Loucy (cell line): Measurements from ENCODE around the gene PKD1.

Source experiments
- H2AFZ ChIP-seq: fragments of 200-600 bp; sonication (generic); 2 replicates; pipeline ENCODE4 v1.6.0; 2016; ENCODE audit warnings: antibody characterized with exemption, mild to moderate bottlenecking, low read length, moderate library complexity
- H3F3A ChIP-seq: fragments of 200-600 bp; 2 replicates; pipeline ENCODE4 v1.6.0; 2016; ENCODE audit warnings: antibody characterized with exemption, low read depth, mild to moderate bottlenecking
- H3K27me3 ChIP-seq: fragments of 200-600 bp; sonication (generic); 2 replicates; pipeline ENCODE4 v1.6.1; 2014; ENCODE audit warnings: low read length, mild to moderate bottlenecking; ENCODE audit not compliant: insufficient read depth, poor library complexity, severe bottlenecking
- H3K36me3 ChIP-seq: fragments of 200-600 bp; sonication (generic); 2 replicates; pipeline ENCODE4 v1.6.1; 2016; ENCODE audit warnings: low read length; ENCODE audit not compliant: insufficient read depth
- H3K4me1 ChIP-seq: fragments of 200-600 bp; sonication (generic); 2 replicates; pipeline ENCODE4 v1.5.1; 2014; ENCODE audit warnings: low read length, mild to moderate bottlenecking; ENCODE audit not compliant: insufficient read depth, poor library complexity, severe bottlenecking
- H3K4me2 ChIP-seq: fragments of 200-600 bp; sonication (generic); 2 replicates; pipeline ENCODE4 v1.6.0; 2014; ENCODE audit warnings: antibody characterized with exemption, low read length, low read depth, mild to moderate bottlenecking; ENCODE audit not compliant: poor library complexity, severe bottlenecking
- H3K4me3 ChIP-seq: fragments of 200-600 bp; sonication (generic); 2 replicates; pipeline ENCODE4 v1.5.1; 2014; ENCODE audit warnings: low read length, mild to moderate bottlenecking, mixed read lengths; ENCODE audit not compliant: poor library complexity, severe bottlenecking
- H3K79me2 ChIP-seq: fragments of 200-600 bp; sonication (generic); 2 replicates; pipeline ENCODE4 v1.6.1; 2014; ENCODE audit warnings: low read length; ENCODE audit not compliant: insufficient read depth
- H3K9ac ChIP-seq: fragments of 200-600 bp; sonication (generic); 2 replicates; pipeline ENCODE4 v1.6.0; 2014; ENCODE audit warnings: mild to moderate bottlenecking, low read depth, low read length, moderate library complexity; ENCODE audit not compliant: poor library complexity, severe bottlenecking
- H3K9me2 ChIP-seq: fragments of 200-600 bp; sonication (generic); replicated peaks from 2 replicates; pipeline ENCODE4 v1.6.1; 2016; ENCODE audit warnings: low read depth, low read length, mixed read lengths
- H3K9me3 ChIP-seq: fragments of 200-600 bp; sonication (generic); 2 replicates; pipeline ENCODE4 v1.6.1; 2014; ENCODE audit warnings: mild to moderate bottlenecking, antibody characterized with exemption, low read length, low read depth; ENCODE audit not compliant: insufficient read depth
- H4K20me1 ChIP-seq: fragments of 200-600 bp; sonication (generic); 2 replicates; pipeline ENCODE4 v1.6.0; 2014; ENCODE audit warnings: antibody characterized with exemption, low read length, mild to moderate bottlenecking; ENCODE audit not compliant: insufficient read depth, poor library complexity, severe bottlenecking
- EZH2phosphoT487 ChIP-seq: fragments of 200-600 bp; IDR thresholded peaks from 2 replicates; pipeline ENCODE4 v1.6.1; 2018; ENCODE audit warnings: antibody characterized with exemption, mild to moderate bottlenecking, moderate library complexity, borderline replicate concordance
- TF ChIP-seq, protein P1 (sequence below): fragments of 200-600 bp; sonication (generic); conservative IDR thresholded peaks from 2 replicates; pipeline ENCODE4 v1.5.1; 2014; ENCODE audit warnings: mild to moderate bottlenecking, antibody characterized with exemption, low read length

The PKD1 gene

DNA sequence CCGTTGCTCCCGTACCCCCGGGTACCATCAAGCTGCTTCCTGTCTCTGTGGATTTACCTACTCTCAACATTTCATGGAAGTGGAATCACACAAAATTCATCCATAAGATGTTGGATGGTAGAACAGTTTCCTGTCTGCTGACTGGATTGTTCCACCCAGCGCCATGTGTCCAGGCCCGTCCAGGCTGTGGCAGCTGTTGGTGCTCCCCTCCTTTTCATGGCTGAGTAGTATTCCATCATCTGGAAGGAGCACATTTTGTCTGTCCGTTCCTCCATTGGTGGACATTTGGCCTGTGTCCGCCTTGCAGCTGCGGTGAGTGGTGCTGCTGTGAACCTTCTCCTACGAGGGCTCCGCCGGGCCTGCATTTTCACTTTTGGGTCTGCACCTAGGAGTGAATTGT is 69.6 kb downstream of the PKD1 start:
- no peaks in the 10 kb centered on the region for H3K79me2 ChIP-seq
- H4K20me1 ChIP-seq, result no peaks in the 10 kb centered on the region
- H3F3A ChIP-seq, result no peaks in the 10 kb centered on the region
- no peaks in the 10 kb centered on the region for H3K4me1 ChIP-seq
- no peaks in the 10 kb centered on the region for H3K36me3 ChIP-seq
- H3K9me2 ChIP-seq, result no peaks in the 10 kb centered on the region
- H3K9me3 ChIP-seq, result no peaks in the 10 kb centered on the region
- no peak overlapping the region for H3K4me2 ChIP-seq
- no peak overlapping the region for H3K4me3 ChIP-seq
- H2AFZ ChIP-seq, result no peak overlapping the region
- H3K9ac ChIP-seq, result no peak overlapping the region
- TF ChIP-seq, protein P1, sequence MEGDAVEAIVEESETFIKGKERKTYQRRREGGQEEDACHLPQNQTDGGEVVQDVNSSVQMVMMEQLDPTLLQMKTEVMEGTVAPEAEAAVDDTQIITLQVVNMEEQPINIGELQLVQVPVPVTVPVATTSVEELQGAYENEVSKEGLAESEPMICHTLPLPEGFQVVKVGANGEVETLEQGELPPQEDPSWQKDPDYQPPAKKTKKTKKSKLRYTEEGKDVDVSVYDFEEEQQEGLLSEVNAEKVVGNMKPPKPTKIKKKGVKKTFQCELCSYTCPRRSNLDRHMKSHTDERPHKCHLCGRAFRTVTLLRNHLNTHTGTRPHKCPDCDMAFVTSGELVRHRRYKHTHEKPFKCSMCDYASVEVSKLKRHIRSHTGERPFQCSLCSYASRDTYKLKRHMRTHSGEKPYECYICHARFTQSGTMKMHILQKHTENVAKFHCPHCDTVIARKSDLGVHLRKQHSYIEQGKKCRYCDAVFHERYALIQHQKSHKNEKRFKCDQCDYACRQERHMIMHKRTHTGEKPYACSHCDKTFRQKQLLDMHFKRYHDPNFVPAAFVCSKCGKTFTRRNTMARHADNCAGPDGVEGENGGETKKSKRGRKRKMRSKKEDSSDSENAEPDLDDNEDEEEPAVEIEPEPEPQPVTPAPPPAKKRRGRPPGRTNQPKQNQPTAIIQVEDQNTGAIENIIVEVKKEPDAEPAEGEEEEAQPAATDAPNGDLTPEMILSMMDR, result no peak
- no peak for TF ChIP-seq EZH2phosphoT487
- H3K27me3 ChIP-seq, result no peaks in the 10 kb centered on the region

DNA sequence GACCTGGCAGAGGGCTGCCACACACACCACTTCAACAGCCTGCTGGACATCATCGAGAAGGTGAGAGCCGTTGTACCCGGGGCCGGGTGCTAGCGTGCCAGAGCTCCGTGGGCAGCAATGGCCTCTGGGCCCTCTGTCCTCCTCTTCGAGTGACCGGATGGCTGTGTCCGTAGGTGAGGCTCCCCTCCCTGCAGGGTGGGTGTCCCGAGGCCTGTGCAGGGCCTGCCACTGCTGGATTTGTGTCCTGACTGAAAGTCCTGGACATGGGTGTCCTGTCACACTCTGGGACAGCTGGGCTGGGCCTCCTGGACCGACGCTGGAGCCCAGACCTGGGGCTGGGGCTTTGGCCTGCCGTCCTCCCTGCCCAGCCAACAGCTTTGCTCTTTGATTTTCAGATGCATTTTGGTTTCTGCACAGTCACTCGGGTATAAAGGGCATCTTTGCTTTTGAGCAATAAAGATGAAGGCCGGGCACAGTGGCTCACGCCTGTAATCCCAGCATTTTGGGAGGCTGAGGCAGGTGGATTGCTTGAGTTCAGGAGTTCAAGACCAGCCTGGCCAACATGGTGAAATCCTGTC is 71.2 kb downstream of the PKD1 start:
- H3K27me3 ChIP-seq, result no peaks in the 10 kb centered on the region
- H3K4me2 ChIP-seq, result no peak overlapping the region
- H3K9me3 ChIP-seq, result no peaks in the 10 kb centered on the region
- no peaks in the 10 kb centered on the region for H3K4me1 ChIP-seq
- H3K36me3 ChIP-seq, result no peaks in the 10 kb centered on the region
- TF ChIP-seq, protein P1, result no peak
- no peak for TF ChIP-seq EZH2phosphoT487
- H3K79me2 ChIP-seq, result no peaks in the 10 kb centered on the region
- H3K4me3 ChIP-seq, result no peak overlapping the region
- no peaks in the 10 kb centered on the region for H3K9me2 ChIP-seq
- H3K9ac ChIP-seq, result no peak overlapping the region
- H4K20me1 ChIP-seq, result no peaks in the 10 kb centered on the region
- no peaks in the 10 kb centered on the region for H3F3A ChIP-seq
- no peak overlapping the region for H2AFZ ChIP-seq

DNA sequence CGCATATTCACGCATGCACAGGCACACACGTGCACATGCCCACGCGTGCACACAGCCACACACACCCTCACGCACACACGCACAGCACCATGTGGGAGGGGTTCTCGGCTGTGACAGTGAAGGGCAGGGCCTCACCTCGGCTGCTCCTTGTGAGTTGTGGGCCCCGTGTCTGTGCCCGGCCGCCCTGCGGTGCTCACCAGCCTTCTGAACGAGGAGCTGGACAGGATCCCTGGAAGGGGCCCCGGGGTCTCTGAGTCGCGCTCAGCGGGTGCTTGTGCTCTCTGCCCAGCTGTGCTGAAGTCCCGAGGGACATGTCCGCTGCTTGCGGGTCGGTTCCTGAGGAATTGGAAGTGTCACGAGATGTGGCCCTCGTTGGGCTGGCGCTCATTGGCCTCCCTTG is 71.8 kb downstream of the PKD1 start:
- Histone ChIP-seq H3K9ac (no peak overlapping the region), H3K9me2 (no peaks in the 10 kb centered on the region), H3K4me3 (no peak overlapping the region), H2AFZ (no peak overlapping the region), H3K9me3 (no peaks in the 10 kb centered on the region), H3K4me1 (no peaks in the 10 kb centered on the region), H4K20me1 (no peaks in the 10 kb centered on the region), H3K79me2 (no peaks in the 10 kb centered on the region), H3K27me3 (no peaks in the 10 kb centered on the region), H3K36me3 (no peaks in the 10 kb centered on the region), H3F3A (no peaks in the 10 kb centered on the region), H3K4me2 (no peak overlapping the region)
- TF ChIP-seq EZH2phosphoT487, result no peak
- TF ChIP-seq, protein P1, result no peak
